Mucosa of descending colon (tissue), 3 donors: ENCODE measurements around the gene TBC1D22B. TPM values are rescaled to one million over a fixed set of nuclear protein-coding genes. Genes with fewer than 3 reads are reported as not detected.
A peak's percentile ranks its signal among the peaks of the same experiment; 100 is the strongest.

ENCODE experiments used
- ATAC-seq: fragments of 200-7000 bp; cut with Tn5 transposase; one replicate; pipeline ENCODE4 v1.9.1; 2020; ENCODE audit warnings: mild to moderate bottlenecking, moderate library complexity
- DNase-seq, 3 donors: peaks; one replicate each; pipeline ENCODE4 v3.0.0-alpha.2; 2020
- H3K36me3 ChIP-seq: fragments of 200-600 bp; one replicate; pipeline ENCODE4 v1.8.0; 2021; ENCODE audit warnings: low read depth, mild to moderate bottlenecking
- H3K4me1 ChIP-seq: fragments of 200-600 bp; one replicate; pipeline ENCODE4 v1.8.0; 2021; ENCODE audit warnings: low read depth, mild to moderate bottlenecking
- H3K4me3 ChIP-seq: fragments of 200-600 bp; one replicate; pipeline ENCODE4 v1.8.0; 2021; ENCODE audit warnings: mild to moderate bottlenecking
- H3K9me3 ChIP-seq: fragments of 200-600 bp; one replicate; pipeline ENCODE4 v1.8.0; 2021; ENCODE audit warnings: mild to moderate bottlenecking
- CTCF ChIP-seq: fragments of 200-600 bp; IDR thresholded peaks from one replicate; pipeline ENCODE4 v1.8.0; 2022; ENCODE audit warnings: antibody characterized with exemption, mild to moderate bottlenecking
- intact Hi-C, 2 donors: fragments of 100-400 bp; cut with DNase I in 1 of 2; cut with micrococcal nuclease in 1 of 2; formaldehyde crosslinking; loops; one replicate each; pipeline versions ENCODE4 v1.11.0 to v1.11.1; 2022; cut with DNase I, micrococcal nuclease
- total RNA-seq, 3 donors: library from RNA; stranded (reverse); fragmentation: NEBNext Ultra II Directional in 2 of 3; extraction: Animal tissue kit (Norgen Biotek cat#: 25700) in 2 of 3; gene quantifications; one replicate each; pipeline versions ENCODE4 v1.2.1 to v1.2.4, GENCODE V29; 2021 to 2023
- donor health status: DM: no; HTN: no; CAD: no; lungs with moderate emphysema.
- donor health status: DM: no; HTN: no; CAD: no.
- donor health status: DM: no; HTN: yes; CAD: no.

TBC1D22B gene
- total RNA-seq, 3 donors from 2014 or later: 12.9 to 15.5 (median 14.8) TPM

GRCh38 chr6:37243816-37244370, 13.7 kb upstream of the TBC1D22B start:
- ATAC-seq: no peak
- no peak overlapping the region for H3K4me3 ChIP-seq
- no peaks in the 10 kb centered on the region for H3K36me3 ChIP-seq
- peaks cover 17% of the 10 kb centered on the region for H3K4me1 ChIP-seq
- no peaks in the 10 kb centered on the region for H3K9me3 ChIP-seq
- no peak for DNase-seq
- TF ChIP-seq CTCF: no peak
- intact Hi-C loops: no loop called here

- DNase-seq (peak; percentile 39 to 66 (median 58)), ATAC-seq (peak; percentile 66)
- peaks cover 14% of the 10 kb centered on the region for H3K4me1 ChIP-seq
- no peaks in the 10 kb centered on the region for H3K9me3 ChIP-seq
- intact Hi-C loops: no loop called here
- no peak for TF ChIP-seq CTCF
- H3K4me3 ChIP-seq: no peak overlapping the region
- H3K36me3 ChIP-seq: no peaks in the 10 kb centered on the region
These were observed 12.9 kb upstream of the TBC1D22B start for GRCh38 chr6:37244430-37245310.

- H3K9me3 ChIP-seq: no peaks in the 10 kb centered on the region
- no peaks in the 10 kb centered on the region for H3K36me3 ChIP-seq
- DNase-seq (no peak), ATAC-seq (no peak)
- intact Hi-C loops: no loop called here
- H3K4me1 ChIP-seq: no peaks in the 10 kb centered on the region
- no peak overlapping the region for H3K4me3 ChIP-seq
- TF ChIP-seq CTCF: no peak
These were observed 6.3 kb upstream of the TBC1D22B start for GRCh38 chr6:37251211-37251780.

- Histone ChIP-seq H3K36me3 (peaks cover 7% of the 10 kb centered on the region), H3K4me3 (no peak overlapping the region), H3K4me1 (peaks cover 2% of the 10 kb centered on the region), H3K9me3 (no peaks in the 10 kb centered on the region)
- intact Hi-C loops: no loop called here
- ATAC-seq (peak; percentile 4), DNase-seq (no peak)
- TF ChIP-seq CTCF: no peak
These were observed 4.0 kb upstream of the TBC1D22B start for GRCh38 chr6:37253486-37254007.

- Histone ChIP-seq H3K4me1 (peaks cover 4% of the 10 kb centered on the region), H3K9me3 (no peaks in the 10 kb centered on the region), H3K4me3 (no peak overlapping the region), H3K36me3 (peaks cover 7% of the 10 kb centered on the region)
- ATAC-seq (no peak), DNase-seq (no peak)
- intact Hi-C loops: no loop called here
- TF ChIP-seq CTCF: no peak
These were observed 2.7 kb upstream of the TBC1D22B start for GRCh38 chr6:37254881-37255280.
